Heart right ventricle (tissue), 16 donors: ENCODE results near the gene TTLL9. TPM values are rescaled to one million over a fixed set of nuclear protein-coding genes. Genes with fewer than 3 reads are reported as not detected.

Experiments
- ATAC-seq, 8 donors: fragments of 200-7000 bp; cut with Tn5 transposase; one replicate each; pipeline ENCODE4 v1.9.1; 2020; ENCODE audit warnings: mild to moderate bottlenecking in 8 of 8, moderate library complexity in 8 of 8, moderate number of reproducible peaks in 1 of 8
- DNase-seq, 2 donors: peaks; one replicate each; pipeline ENCODE4 v3.0.0-alpha.2; 2020
- H3K27ac ChIP-seq, 10 donors: fragments of 200-600 bp; sonication (generic) in 2 of 10; one replicate each; pipeline versions ENCODE4 v1.5.0 to v1.8.0; 2020 to 2022; ENCODE audit warnings: mild to moderate bottlenecking in 3 of 10
- H3K27me3 ChIP-seq, 7 donors: fragments of 200-600 bp; one replicate each; pipeline ENCODE4 v1.8.0; 2021 to 2022; ENCODE audit warnings: mild to moderate bottlenecking in 2 of 7
- H3K36me3 ChIP-seq, 9 donors: fragments of 200-600 bp; sonication (generic) in 1 of 9; one replicate each; pipeline versions ENCODE4 v1.5.0 to v1.8.0; 2020 to 2022; ENCODE audit warnings: mild to moderate bottlenecking in 2 of 9
- H3K4me1 ChIP-seq, 9 donors: fragments of 200-600 bp; sonication (generic) in 1 of 9; one replicate each; pipeline versions ENCODE4 v1.5.0 to v1.8.0; 2020 to 2022; ENCODE audit warnings: mild to moderate bottlenecking in 4 of 9
- H3K4me3 ChIP-seq, 10 donors: fragments of 200-600 bp; sonication (generic) in 2 of 10; one replicate each; pipeline versions ENCODE4 v1.5.0 to v1.8.0; 2020 to 2022; ENCODE audit warnings: mild to moderate bottlenecking in 7 of 10, moderate library complexity in 2 of 10
- H3K9me3 ChIP-seq, 11 donors: fragments of 200-600 bp in 10 of 11; sonication (generic) in 2 of 11; one replicate each; pipeline versions ENCODE4 v1.5.0 to v1.8.0; 2013 to 2022; ENCODE audit warnings: mild to moderate bottlenecking in 2 of 11, control low read depth in 1 of 11, moderate library complexity in 1 of 11
- CTCF ChIP-seq, 9 donors: fragments of 200-600 bp; sonication (generic) in 2 of 9; IDR thresholded peaks; one replicate each; pipeline versions ENCODE4 v1.5.0 to v1.8.0; 2021 to 2022; ENCODE audit warnings: antibody characterized with exemption in 9 of 9, mild to moderate bottlenecking in 5 of 9, moderate library complexity in 1 of 9
- WGBS, 2 donors: extraction: QIAGEN DNeasy Blood & Tissue Kit; methylation state at CpG; one replicate each; pipeline ENCODE4 v1.1.7; 2013; ENCODE audit warnings: inconsistent platforms in 1 of 2; 5-methylcytosine and 5-hydroxymethylcytosine counted together
- intact Hi-C, 10 donors: fragments of 100-400 bp; cut with DNase I; formaldehyde crosslinking; loops; one replicate each; pipeline versions ENCODE4 v1.11.1 to v1.14.2; 2022
- polyA plus RNA-seq, 2 donors: library from polyadenylated mRNA; stranded (reverse); fragments of 200-250 nt; gene quantifications; one replicate each; pipeline ENCODE4 v1.2.3, GENCODE V29; 2013
- total RNA-seq, 10 donors: library from RNA; stranded (reverse); fragmentation: NEBNext Ultra II Directional in 3 of 10; extraction: Animal tissue kit (Norgen Biotek cat#: 25700) in 3 of 10; gene quantifications; one replicate each; pipeline versions ENCODE4 v1.2.1 to v1.2.4, GENCODE V29; 2021 to 2023
- donor health status: Arrhythmogenic right ventricular cardiomyopathy.
- donor health status: ischemic (EF 13 %, LVEDD 7.1; RV severe dilation, severe dysfunction).
- donor health status: healthy with polysubstance abuse.
- donor health status: DM: no; HTN: yes; CAD: no.
- donor health status: DM: no; HTN: no; CAD: no.
- donor health status: ischemic (EF 25% LVEDD 6.9; RV normal size, moderate dysfunction).
- donor health status: ischemic (EF 25% LVEDD 5.7; RV mildly dilated, moderate dysfunction).
- donor health status: healthy.
- donor health status: DM: yes; HTN: yes; CAD: no.
- donor health status: Ischemic cardiomyopathy.
- donor health status: ischemic (EF 35%, LVEDD 5.7; RV mildly dilated, moderate dysfunction).
- donor health status: nonischemic (EF 11% LVEDD 7.7; RV severe dilation, severe dysfunction).
- donor health status: DM: yes; HTN: yes; CAD: no.
- donor health status: PGD.
- donor health status: ischemic (EF 29% LVEDD 5.4; RV normal size, mild dysfunction).
- donor health status: nonischemic (EF 23%, LVEDD 6.1; RV moderate dilation, normal function).

The TTLL9 gene
- total and polyA plus RNA-seq, 12 donors = 0.03 to 0.15 (median 0.07) TPM; not detected in 9

GRCh38 chr20:31909253-31910070 lies 39.0 kb downstream of the TTLL9 start:
- no peak overlapping the region for H3K4me3 ChIP-seq
- no peak for DNase-seq
- no peaks in the 10 kb centered on the region for H3K4me1 ChIP-seq
- TF ChIP-seq CTCF (IDR thresholded peaks at IDR 0.05) = no peak
- ATAC-seq = no peak
- intact Hi-C loops = no loop called here
- WGBS, 2 donors = 87 to 92% methylated on average over 17 of the region's 17 CpGs
- H3K36me3 ChIP-seq = no peaks in the 10 kb centered on the region
- no peaks in the 10 kb centered on the region for H3K9me3 ChIP-seq
- H3K27me3 ChIP-seq = no peaks in the 10 kb centered on the region
- H3K27ac ChIP-seq = no peak overlapping the region

- Histone ChIP-seq H3K9me3 (no peaks in the 10 kb centered on the region), H3K4me3 (no peak overlapping the region), H3K27me3 (no peaks in the 10 kb centered on the region), H3K27ac (no peak overlapping the region), H3K4me1 (no peaks in the 10 kb centered on the region), H3K36me3 (no peaks in the 10 kb centered on the region)
- 84 to 87% methylated on average over 4 of the region's 4 CpGs for WGBS, 2 donors
- intact Hi-C loops = no loop called here
- TF ChIP-seq CTCF (IDR thresholded peaks at IDR 0.05) = no peak
- DNase-seq = no peak
- ATAC-seq = no peak
Observed at GRCh38 chr20:31910071-31910803, 39.8 kb downstream of the TTLL9 start.

GRCh38 chr20:31913431-31914157 lies 43.2 kb downstream of the TTLL9 start:
- H3K36me3 ChIP-seq = no peaks in the 10 kb centered on the region
- intact Hi-C loops = no loop called here
- ATAC-seq = no peak
- peaks cover 0 to 9% (median 0%) of the 10 kb centered on the region in 9 donors for H3K4me1 ChIP-seq
- no peak for TF ChIP-seq CTCF (IDR thresholded peaks at IDR 0.05)
- H3K4me3 ChIP-seq = no peak overlapping the region
- DNase-seq = no peak
- no peaks in the 10 kb centered on the region for H3K9me3 ChIP-seq
- WGBS, 2 donors = 81 to 82% methylated on average over 15 of the region's 15 CpGs
- H3K27me3 ChIP-seq = peaks cover 0 to 7% (median 0%) of the 10 kb centered on the region in 7 donors
- H3K27ac ChIP-seq = no peak overlapping the region

GRCh38 chr20:31914170-31914569 lies 43.7 kb downstream of the TTLL9 start:
- H3K4me1 ChIP-seq = peaks cover 0 to 10% (median 0%) of the 10 kb centered on the region in 9 donors
- H3K27me3 ChIP-seq = peaks cover 0 to 10% (median 0%) of the 10 kb centered on the region in 7 donors
- TF ChIP-seq CTCF (IDR thresholded peaks at IDR 0.05) = no peak
- no peak overlapping the region for H3K27ac ChIP-seq
- DNase-seq (no peak), ATAC-seq (no peak)
- no peaks in the 10 kb centered on the region for H3K9me3 ChIP-seq
- H3K36me3 ChIP-seq = no peaks in the 10 kb centered on the region
- no peak overlapping the region for H3K4me3 ChIP-seq
- intact Hi-C loops = no loop called here
- 84 to 86% methylated on average over 5 of the region's 5 CpGs for WGBS, 2 donors
